Kidney (tissue), 14 donors: Measurements from ENCODE around the gene RPS5. TPM values are rescaled to one million over a fixed set of nuclear protein-coding genes. Genes with fewer than 3 reads are reported as not detected.
"Not testable (repeated sequence)": the region's sequence is repeated elsewhere in the genome, so short reads cannot be mapped to it uniquely, and the experiment has no call there.

Experiments used
- DNase-seq, 5 donors: peaks; one replicate each; pipeline ENCODE4 v3.0.0-alpha.2; 2013 to 2020
- FAIRE-seq: peaks from 2 replicates; lab custom pipeline; 2012; peaks lifted over from hg19 to GRCh38; lab: Jason Lieb, UNC
- H3K27ac ChIP-seq, 2 donors: one replicate each; pipeline ENCODE4 v1.7.0; 2013; ENCODE audit warnings: low read depth in 2 of 2, low read length in 2 of 2, inconsistent platforms in 1 of 2
- H3K27me3 ChIP-seq: one replicate; pipeline ENCODE4 v1.7.1; 2013; ENCODE audit warnings: low read length, inconsistent platforms; ENCODE audit not compliant: control insufficient read depth, insufficient read depth
- H3K36me3 ChIP-seq, 3 donors: one replicate each; pipeline versions ENCODE4 v1.7.0 to v1.7.1; 2013; ENCODE audit warnings: low read length in 3 of 3, control low read depth in 1 of 3, inconsistent platforms in 1 of 3; ENCODE audit not compliant: insufficient read depth in 3 of 3, control insufficient read depth in 2 of 3
- H3K4me1 ChIP-seq, 3 donors: one replicate each; pipeline versions ENCODE4 v1.7.0 to v1.7.1; 2013; ENCODE audit warnings: low read length in 3 of 3, inconsistent platforms in 1 of 3, low read depth in 1 of 3; ENCODE audit not compliant: control insufficient read depth in 2 of 3, insufficient read depth in 2 of 3
- H3K4me3 ChIP-seq, 3 donors: one replicate each; pipeline versions ENCODE4 v1.7.0 to v1.8.1; 2013; ENCODE audit warnings: low read length in 3 of 3, control low read depth in 1 of 3, inconsistent platforms in 1 of 3
- H3K9ac ChIP-seq, 3 donors: one replicate each; pipeline versions ENCODE4 v1.7.0 to v1.7.1; 2013; ENCODE audit warnings: low read length in 3 of 3, control low read depth in 1 of 3, inconsistent platforms in 1 of 3
- H3K9me3 ChIP-seq, 3 donors: one replicate each; pipeline versions ENCODE4 v1.7.0 to v1.7.1; 2013; ENCODE audit warnings: low read length in 3 of 3, control low read depth in 1 of 3, inconsistent platforms in 1 of 3; ENCODE audit not compliant: control insufficient read depth in 2 of 3, insufficient read depth in 1 of 3
- intact Hi-C: fragments of 100-400 bp; cut with DNase I; formaldehyde crosslinking; loops from one replicate; pipeline ENCODE4 v1.11.1; 2022
- microRNA-seq: library from miRNA; unstranded; fragments of <30 nt; microRNA quantifications from one replicate; pipeline ENCODE4 v1.2.0, GENCODE V29; 2020
- polyA plus RNA-seq: library from polyadenylated mRNA; stranded (reverse); fragments of 350-450 nt; fragmentation: Illumina TruSeq; extraction: RNeasy Lipid Tissue Mini Kit (QIAGEN cat#74804); gene quantifications from one replicate; pipeline ENCODE4 v1.2.3, GENCODE V29; 2014; ENCODE audit warnings: low read depth, low replicate concordance; ENCODE audit not compliant: insufficient read depth
- total RNA-seq: library from RNA; stranded (reverse); fragmentation: NEBNext Ultra II Directional; extraction: Animal tissue kit (Norgen Biotek cat#: 25700); gene quantifications from one replicate; pipeline ENCODE4 v1.2.1, GENCODE V29; 2021
- TF ChIP-seq, protein P1 (sequence below): IDR thresholded peaks from 3 replicates; pipeline ENCODE4 v1.5.1; 2012; ENCODE audit warnings: mild to moderate bottlenecking, moderate library complexity, borderline replicate concordance; ENCODE audit not compliant: insufficient read depth; ENCODE audit errors: extremely low read depth
- donor health status: control.
- donor health status: control.
- donor health status: control.
- donor health status: control.
- donor health status: control.
- donor health status: DM: yes; HTN: yes; CAD: no.
- donor health status: Normal renal cell carcinoma (clear cell type).

Gene RPS5
- total and polyA plus RNA-seq, 2 donors from 2014 or later, result 802 to 929 TPM

DNA sequence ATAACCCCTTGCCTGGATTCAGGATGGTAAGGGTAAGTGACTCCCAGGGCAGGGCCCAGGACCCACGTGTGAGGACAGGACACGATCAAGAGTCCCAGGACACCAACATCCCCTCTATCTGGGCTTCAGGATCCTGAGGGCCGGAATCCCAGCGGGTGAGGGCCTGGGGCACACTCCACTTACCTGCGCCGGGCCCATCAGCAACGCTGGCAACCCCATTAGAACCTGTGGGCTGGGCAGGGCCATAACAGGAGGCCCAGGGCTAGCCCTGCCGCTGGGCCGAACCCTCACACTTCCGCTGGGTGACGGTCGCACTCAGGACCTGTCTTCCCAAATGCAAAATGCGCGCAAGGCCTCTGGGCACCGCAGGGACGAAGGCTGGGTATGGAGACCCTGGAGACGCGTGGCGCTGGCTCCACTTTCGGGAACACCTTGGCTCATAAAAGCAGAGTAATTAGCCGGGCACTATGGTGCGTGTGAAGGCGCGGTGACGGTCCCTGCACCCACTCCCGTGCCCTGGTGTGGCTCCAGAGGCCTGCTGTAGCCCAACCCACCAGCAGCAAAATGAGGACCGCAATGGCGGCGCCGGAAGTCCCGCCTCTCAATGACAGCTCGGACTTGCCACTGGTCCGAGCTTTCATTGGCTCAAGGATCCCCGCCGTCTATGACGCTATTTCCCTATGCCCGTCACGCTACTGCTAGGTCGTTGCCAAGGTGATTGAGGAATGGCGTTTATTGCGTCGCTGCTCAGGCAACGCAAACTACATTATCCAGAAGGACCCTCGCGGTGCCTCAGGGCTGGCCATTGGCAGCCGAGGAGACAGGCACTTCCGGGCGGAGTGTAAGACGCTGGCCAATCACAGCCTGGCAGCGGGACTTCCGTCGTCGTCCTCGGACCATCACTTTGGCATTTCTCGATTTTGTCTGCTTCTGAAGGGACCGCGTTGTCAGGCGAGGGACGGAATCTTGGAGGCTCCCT lies 52.8 kb downstream of the RPS5 start, which contains the start of gene ZNF132:
ZNF132 (minus strand) TSS at position 578 of the 979 bp plus-strand sequence; CDS start at position 246, 332 bp downstream.
- peaks cover 12 to 25% (median 13%) of the 10 kb centered on the region in 3 donors for H3K36me3 ChIP-seq
- H3K9me3 ChIP-seq, result peaks cover 3 to 40% (median 22%) of the 10 kb centered on the region in 3 donors
- H3K4me3 ChIP-seq, result peak within 1 kb of the TSS; percentile 81 to 90 (median 87)
- peaks cover 0 to 16% (median 9%) of the 10 kb centered on the region in 3 donors for H3K4me1 ChIP-seq
- intact Hi-C loops, result no loop called here
- TF ChIP-seq, protein P1, sequence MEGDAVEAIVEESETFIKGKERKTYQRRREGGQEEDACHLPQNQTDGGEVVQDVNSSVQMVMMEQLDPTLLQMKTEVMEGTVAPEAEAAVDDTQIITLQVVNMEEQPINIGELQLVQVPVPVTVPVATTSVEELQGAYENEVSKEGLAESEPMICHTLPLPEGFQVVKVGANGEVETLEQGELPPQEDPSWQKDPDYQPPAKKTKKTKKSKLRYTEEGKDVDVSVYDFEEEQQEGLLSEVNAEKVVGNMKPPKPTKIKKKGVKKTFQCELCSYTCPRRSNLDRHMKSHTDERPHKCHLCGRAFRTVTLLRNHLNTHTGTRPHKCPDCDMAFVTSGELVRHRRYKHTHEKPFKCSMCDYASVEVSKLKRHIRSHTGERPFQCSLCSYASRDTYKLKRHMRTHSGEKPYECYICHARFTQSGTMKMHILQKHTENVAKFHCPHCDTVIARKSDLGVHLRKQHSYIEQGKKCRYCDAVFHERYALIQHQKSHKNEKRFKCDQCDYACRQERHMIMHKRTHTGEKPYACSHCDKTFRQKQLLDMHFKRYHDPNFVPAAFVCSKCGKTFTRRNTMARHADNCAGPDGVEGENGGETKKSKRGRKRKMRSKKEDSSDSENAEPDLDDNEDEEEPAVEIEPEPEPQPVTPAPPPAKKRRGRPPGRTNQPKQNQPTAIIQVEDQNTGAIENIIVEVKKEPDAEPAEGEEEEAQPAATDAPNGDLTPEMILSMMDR, result no peak
- peak; percentile 99 to 100 (median 99) for DNase-seq
- FAIRE-seq, result peak; percentile 99
- H3K9ac ChIP-seq, result peak within 1 kb of the TSS; percentile 6 to 70 (median 66)
- no peaks in the 10 kb centered on the region for H3K27me3 ChIP-seq
- peak within 1 kb of the TSS; percentile 62 to 65 for H3K27ac ChIP-seq

- TF ChIP-seq, protein P1, result no peak
- H3K36me3 ChIP-seq, result peaks cover 8 to 18% (median 9%) of the 10 kb centered on the region in 3 donors
- peak overlapping the region; percentile 45 to 62 for H3K27ac ChIP-seq
- DNase-seq, result peak in 1 of 5 donors; percentile 27
- H3K27me3 ChIP-seq, result no peaks in the 10 kb centered on the region
- intact Hi-C loops, result no loop called here
- H3K4me3 ChIP-seq, result peak overlapping the region; percentile 81 to 90 (median 87)
- peaks cover 3 to 33% (median 16%) of the 10 kb centered on the region in 3 donors for H3K9me3 ChIP-seq
- peak overlapping the region in 1 of 3 donors; percentile 66 for H3K9ac ChIP-seq
- H3K4me1 ChIP-seq, result peaks cover 0 to 16% (median 9%) of the 10 kb centered on the region in 3 donors
- FAIRE-seq, result no peak
Measured at GRCh38 chr19:58440556-58440955, 53.5 kb downstream of the RPS5 start.

GRCh38 chr19:58442986-58443385 lies 55.9 kb downstream of the RPS5 start:
- H3K9ac ChIP-seq, H3K4me3 ChIP-seq, DNase-seq, H3K27me3 ChIP-seq, intact Hi-C loops, H3K36me3 ChIP-seq, FAIRE-seq, H3K27ac ChIP-seq: not testable (repeated sequence)
- peaks cover 1 to 11% (median 2%) of the 10 kb centered on the region in 3 donors for H3K9me3 ChIP-seq
- peaks cover 0 to 16% (median 9%) of the 10 kb centered on the region in 3 donors for H3K4me1 ChIP-seq

Small RNAs within 50 kb of the gene (microRNA-seq; reads per million reads assigned to microRNA genes)
- not detected for gene MIR4754

Other genes with a start within 250 kb of the RPS5 start
- 12.5 TPM for gene ZNF329, start 236.5 kb upstream of the RPS5 start, total RNA-seq
- gene ZNF329, start 236.5 kb upstream of the RPS5 start, polyA plus RNA-seq, result 8.4 TPM
- gene ZNF274, start 204.2 kb upstream of the RPS5 start, total RNA-seq, result 42.4 TPM
- gene ZNF274, start 204.2 kb upstream of the RPS5 start, polyA plus RNA-seq, result 10.9 TPM
- gene ZNF544, start 158.4 kb upstream of the RPS5 start, total RNA-seq, result 39.3 TPM
- 19.4 TPM for gene ZNF544, start 158.4 kb upstream of the RPS5 start, polyA plus RNA-seq
- gene ZNF8, start 108.3 kb upstream of the RPS5 start, total RNA-seq, result 9.0 TPM
- gene ZNF8, start 108.3 kb upstream of the RPS5 start, polyA plus RNA-seq, result 1.3 TPM
- gene ERVK3-1, start 81.9 kb upstream of the RPS5 start, total RNA-seq, result 35.4 TPM
- gene ERVK3-1, start 81.9 kb upstream of the RPS5 start, polyA plus RNA-seq, result 41.6 TPM
- 3.3 TPM for gene ZSCAN22, start 60.3 kb upstream of the RPS5 start, total RNA-seq
- gene ZSCAN22, start 60.3 kb upstream of the RPS5 start, polyA plus RNA-seq, result 1.1 TPM
- gene A1BG, start 33.8 kb upstream of the RPS5 start, total RNA-seq, result 10.9 TPM
- gene A1BG, start 33.8 kb upstream of the RPS5 start, polyA plus RNA-seq, result 19.0 TPM
- gene ZNF497, start 24.5 kb upstream of the RPS5 start, total RNA-seq, result 5.0 TPM
- 1.7 TPM for gene ZNF497, start 24.5 kb upstream of the RPS5 start, polyA plus RNA-seq
- gene ZNF837, start 6.2 kb upstream of the RPS5 start, total RNA-seq, result 5.0 TPM
- gene ZNF837, start 6.2 kb upstream of the RPS5 start, polyA plus RNA-seq, result 3.6 TPM
- gene RNF225, start 8.4 kb downstream of the RPS5 start, total RNA-seq, result 0.25 TPM
- gene RNF225, start 8.4 kb downstream of the RPS5 start, polyA plus RNA-seq, result not detected
- 13.0 TPM for gene ZNF584, start 21.4 kb downstream of the RPS5 start, total RNA-seq
- gene ZNF584, start 21.4 kb downstream of the RPS5 start, polyA plus RNA-seq, result 6.2 TPM
- gene ZNF132, start 52.9 kb downstream of the RPS5 start, total RNA-seq, result 7.8 TPM
- gene ZNF132, start 52.9 kb downstream of the RPS5 start, polyA plus RNA-seq, result 2.9 TPM
- 9.9 TPM for gene ZNF324B, start 64.4 kb downstream of the RPS5 start, total RNA-seq
- 3.4 TPM for gene ZNF324B, start 64.4 kb downstream of the RPS5 start, polyA plus RNA-seq
- gene ZNF324, start 79.8 kb downstream of the RPS5 start, total RNA-seq, result 13.0 TPM
- gene ZNF324, start 79.8 kb downstream of the RPS5 start, polyA plus RNA-seq, result 3.9 TPM
- gene ZNF446, start 89.1 kb downstream of the RPS5 start, total RNA-seq, result 13.3 TPM
- 12.6 TPM for gene ZNF446, start 89.1 kb downstream of the RPS5 start, polyA plus RNA-seq
- gene SLC27A5, start 124.7 kb downstream of the RPS5 start, total RNA-seq, result 10.8 TPM
- 41.5 TPM for gene SLC27A5, start 124.7 kb downstream of the RPS5 start, polyA plus RNA-seq
- gene ZBTB45, start 132.5 kb downstream of the RPS5 start, total RNA-seq, result 16.9 TPM
- gene ZBTB45, start 132.5 kb downstream of the RPS5 start, polyA plus RNA-seq, result 7.7 TPM
- gene TRIM28, start 156.8 kb downstream of the RPS5 start, total RNA-seq, result 229 TPM
- 191 TPM for gene TRIM28, start 156.8 kb downstream of the RPS5 start, polyA plus RNA-seq
- gene CHMP2A, start 167.8 kb downstream of the RPS5 start, total RNA-seq, result 142 TPM
- 294 TPM for gene CHMP2A, start 167.8 kb downstream of the RPS5 start, polyA plus RNA-seq
- 60.4 TPM for gene UBE2M, start 171.3 kb downstream of the RPS5 start, total RNA-seq
- 98.0 TPM for gene UBE2M, start 171.3 kb downstream of the RPS5 start, polyA plus RNA-seq
- 38.6 TPM for gene MZF1, start 186.1 kb downstream of the RPS5 start, total RNA-seq
- gene MZF1, start 186.1 kb downstream of the RPS5 start, polyA plus RNA-seq, result 12.9 TPM